ENCODE results near the gene KAT6B.

GRCh38 chr10:74852381-74852780 lies 26.0 kb downstream of the KAT6B start:
- TF ChIP-seq CTCF (IDR thresholded peaks at IDR 0.05) (no peak), POLR2A (IDR thresholded peaks at IDR 0.05) (no peak)

Measured in uterus (tissue), 2 donors.